ENCODE measurements around the gene RESP18. TPM values are rescaled to one million over a fixed set of nuclear protein-coding genes. Genes with fewer than 3 reads are reported as not detected.

The RESP18 gene
- not detected for total RNA-seq

- H3K4me3 ChIP-seq = no peak within 1 kb of the TSS
- peaks cover 0 to 18% (median 4%) of the 10 kb centered on the region in 4 donors for H3K9me3 ChIP-seq
- TF ChIP-seq EP300 (IDR thresholded peaks at IDR 0.05) = no peak
- no peak for TF ChIP-seq CTCF (IDR thresholded peaks at IDR 0.05)
- TF ChIP-seq POLR2A (IDR thresholded peaks at IDR 0.05) = no peak
- DNase-seq (ENCODE audit: low spot score in 2 of 2) = no peak
- no peak within 1 kb of the TSS for H3K27ac ChIP-seq
- H3K27me3 ChIP-seq = peaks cover 0 to 75% of the 10 kb centered on the region in 2 donors
- WGBS, 2 donors = 4 to 5% methylated on average over 18 to 24 of the region's 24 CpGs
- H3K4me1 ChIP-seq = no peaks in the 10 kb centered on the region
- no peaks in the 10 kb centered on the region for H3K36me3 ChIP-seq
Measured at GRCh38 chr2:219332542-219332941, at the start of gene RESP18. Gene RESP18 (minus strand): TSS chr2:219332744.

- no peak for DNase-seq (ENCODE audit: low spot score in 2 of 2)
- Histone ChIP-seq H3K27me3 (no peaks in the 10 kb centered on the region), H3K4me3 (no peak overlapping the region), H3K36me3 (peaks cover 0 to 99% (median 14%) of the 10 kb centered on the region in 3 donors), H3K4me1 (peaks cover 0 to 13% (median 4%) of the 10 kb centered on the region in 4 donors), H3K27ac (no peak overlapping the region), H3K9me3 (no peaks in the 10 kb centered on the region)
- TF ChIP-seq EP300 (IDR thresholded peaks at IDR 0.05) (no peak), CTCF (IDR thresholded peaks at IDR 0.05) (no peak), POLR2A (IDR thresholded peaks at IDR 0.05) (no peak)
- WGBS, 2 donors = 83 to 91% methylated on average over 9 of the region's 9 CpGs
Measured at GRCh38 chr2:219381448-219381847, 48.9 kb upstream of the RESP18 start.

GRCh38 chr2:219380926-219381325, 48.4 kb upstream of the RESP18 start:
- Histone ChIP-seq H3K27me3 (no peaks in the 10 kb centered on the region), H3K9me3 (no peaks in the 10 kb centered on the region), H3K4me1 (peaks cover 0 to 8% (median under 1%) of the 10 kb centered on the region in 4 donors), H3K4me3 (no peak overlapping the region), H3K36me3 (peaks cover 0 to 97% (median 10%) of the 10 kb centered on the region in 3 donors), H3K27ac (no peak overlapping the region)
- DNase-seq (ENCODE audit: low spot score in 2 of 2) = no peak
- TF ChIP-seq POLR2A (IDR thresholded peaks at IDR 0.05) = no peak
- TF ChIP-seq EP300 (IDR thresholded peaks at IDR 0.05) = no peak
- TF ChIP-seq CTCF (IDR thresholded peaks at IDR 0.05) = no peak

- TF ChIP-seq POLR2A (IDR thresholded peaks at IDR 0.05) = no peak
- TF ChIP-seq EP300 (IDR thresholded peaks at IDR 0.05) = no peak
- no peak for TF ChIP-seq CTCF (IDR thresholded peaks at IDR 0.05)
- H3K27ac ChIP-seq = no peak overlapping the region
- DNase-seq (ENCODE audit: low spot score in 2 of 2) = no peak
- no peaks in the 10 kb centered on the region for H3K9me3 ChIP-seq
- no peak overlapping the region for H3K4me3 ChIP-seq
- WGBS, 2 donors = 86 to 90% methylated on average over 13 of the region's 13 CpGs
- H3K27me3 ChIP-seq = no peaks in the 10 kb centered on the region
- peaks cover 0 to 97% (median 15%) of the 10 kb centered on the region in 3 donors for H3K36me3 ChIP-seq
- no peaks in the 10 kb centered on the region for H3K4me1 ChIP-seq
Measured at GRCh38 chr2:219378163-219378851, 45.8 kb upstream of the RESP18 start.

GRCh38 chr2:219369447-219369861, 36.9 kb upstream of the RESP18 start:
- Histone ChIP-seq H3K4me3 (peak overlapping the region in 1 of 4 donors; percentile 16), H3K9me3 (no peaks in the 10 kb centered on the region), H3K4me1 (peaks cover 0 to 14% (median 5%) of the 10 kb centered on the region in 4 donors), H3K27ac (peak overlapping the region; percentile 54 to 79 (median 64)), H3K27me3 (no peaks in the 10 kb centered on the region), H3K36me3 (peaks cover 0 to 25% (median 3%) of the 10 kb centered on the region in 3 donors)
- DNase-seq (ENCODE audit: low spot score in 2 of 2) = peak; percentile 43 to 68
- WGBS, 2 donors = 8 to 12% methylated on average over 2 of the region's 2 CpGs
- TF ChIP-seq CTCF (IDR thresholded peaks at IDR 0.05) = no peak
- TF ChIP-seq POLR2A (IDR thresholded peaks at IDR 0.05) = no peak
- TF ChIP-seq EP300 (IDR thresholded peaks at IDR 0.05) = no peak

Measured in tibial nerve (tissue), 4 donors.